HepG2 (cell line): Measurements from ENCODE around the gene N4BP2L1. TPM values are rescaled to one million over a fixed set of nuclear protein-coding genes. Genes with fewer than 3 reads are reported as not detected.

Source experiments
- FLYWCH1 ChIP-seq: sonication (generic); formaldehyde crosslinking; IDR thresholded peaks from 2 replicates; pipeline ENCODE4 v1.8.1; 2023; ENCODE audit warnings: mild to moderate bottlenecking, missing genetic modification reagents
- FOXO1 ChIP-seq: sonication (generic); formaldehyde crosslinking; IDR thresholded peaks from 2 replicates; pipeline ENCODE4 v1.4.0; 2020; ENCODE audit warnings: missing genetic modification reagents
- HMGXB3 ChIP-seq: sonication (generic); formaldehyde crosslinking; IDR thresholded peaks from 2 replicates; pipeline ENCODE4 v1.4.0; 2020; ENCODE audit warnings: missing genetic modification reagents, borderline replicate concordance
- NR2F6 ChIP-seq, 2 experiments: IDR thresholded peaks; 2 replicates each; pipeline ENCODE4 v1.6.1; 2016; ENCODE audit warnings: antibody characterized with exemption in 1 of 2, mild to moderate bottlenecking in 1 of 2
- ONECUT2 ChIP-seq: sonication (generic); formaldehyde crosslinking; IDR thresholded peaks from 2 replicates; pipeline ENCODE4 v1.4.0; 2020; ENCODE audit warnings: missing genetic modification reagents
- PHF5A ChIP-seq: IDR thresholded peaks from one replicate; pipeline ENCODE4 v1.6.1; 2018; ENCODE audit warnings: low read depth, missing genetic modification reagents; ENCODE audit not compliant: unreplicated experiment
- RXRA ChIP-seq: sonication (generic); formaldehyde crosslinking; IDR thresholded peaks from 2 replicates; pipeline ENCODE4 v1.5.1; 2020; ENCODE audit warnings: missing genetic modification reagents
- SOX5 ChIP-seq: IDR thresholded peaks from 2 replicates; pipeline ENCODE4 v1.6.1; 2016; ENCODE audit warnings: borderline replicate concordance
- TP53 ChIP-seq: sonication (generic); formaldehyde crosslinking; conservative IDR thresholded peaks from 2 replicates; pipeline ENCODE4 v1.4.0; 2020; ENCODE audit warnings: missing genetic modification reagents
- ZNF101 ChIP-seq: sonication (generic); formaldehyde crosslinking; IDR thresholded peaks from 2 replicates; pipeline ENCODE4 v1.4.0; 2020; ENCODE audit warnings: mild to moderate bottlenecking, low read depth, missing genetic modification reagents, borderline replicate concordance
- ZNF17 ChIP-seq: sonication (generic); formaldehyde crosslinking; IDR thresholded peaks from 2 replicates; pipeline ENCODE4 v1.5.0; 2020; ENCODE audit warnings: mild to moderate bottlenecking, missing genetic modification reagents
- ZNF180 ChIP-seq: sonication (generic); formaldehyde crosslinking; IDR thresholded peaks from 2 replicates; pipeline ENCODE4 v1.4.0; 2020; ENCODE audit warnings: low read depth, missing genetic modification reagents, borderline replicate concordance
- ZNF432 ChIP-seq: sonication (generic); formaldehyde crosslinking; IDR thresholded peaks from 2 replicates; pipeline ENCODE4 v1.5.0; 2020; ENCODE audit warnings: missing genetic modification reagents, mild to moderate bottlenecking, borderline replicate concordance
- polyA plus RNA-seq, 8 experiments: library from polyadenylated mRNA; depleted of rRNA in 3 of 8; stranded (reverse) in 7 of 8; unstranded in 1 of 8; fragments of >200 nt; fragmentation: Illumina TruSeq in 4 of 8; extraction: Trizol in 4 of 8; gene quantifications; 2 replicates each; pipeline versions ENCODE4 v1.2.1 to v1.2.3, GENCODE V29; 2011 to 2016; ENCODE audit warnings: low read depth in 4 of 8, missing spikeins in 1 of 8, mixed read lengths in 1 of 8; ENCODE audit not compliant: insufficient read depth in 1 of 8
- total RNA-seq, 5 experiments: library from RNA; depleted of rRNA; stranded (reverse); fragments of >200 nt; fragmentation: Illumina TruSeq; extraction: Trizol; gene quantifications; 2 replicates each; pipeline ENCODE4 v1.2.3, GENCODE V29; 2016; ENCODE audit warnings: low read depth in 1 of 5
- TF ChIP-seq, protein P1 (sequence below): sonication (generic); formaldehyde crosslinking; IDR thresholded peaks from 2 replicates; pipeline ENCODE4 v1.4.0; 2020; ENCODE audit warnings: missing genetic modification reagents, mild to moderate bottlenecking, borderline replicate concordance
- TF ChIP-seq, protein P2 (sequence below): sonication (generic); formaldehyde crosslinking; IDR thresholded peaks from 2 replicates; pipeline ENCODE4 v1.4.0; 2020; ENCODE audit warnings: low read depth, missing genetic modification reagents
- TF ChIP-seq, protein P3 (sequence below): sonication (generic); formaldehyde crosslinking; IDR thresholded peaks from 2 replicates; pipeline ENCODE4 v1.4.0; 2020; ENCODE audit warnings: mild to moderate bottlenecking, missing genetic modification reagents

The N4BP2L1 gene
- total and polyA plus RNA-seq, 2 of the 13 experiments (the other 11 are each of a cell fraction or from before 2014, with no cell fraction given) = 13.2 to 34.5 TPM

DNA sequence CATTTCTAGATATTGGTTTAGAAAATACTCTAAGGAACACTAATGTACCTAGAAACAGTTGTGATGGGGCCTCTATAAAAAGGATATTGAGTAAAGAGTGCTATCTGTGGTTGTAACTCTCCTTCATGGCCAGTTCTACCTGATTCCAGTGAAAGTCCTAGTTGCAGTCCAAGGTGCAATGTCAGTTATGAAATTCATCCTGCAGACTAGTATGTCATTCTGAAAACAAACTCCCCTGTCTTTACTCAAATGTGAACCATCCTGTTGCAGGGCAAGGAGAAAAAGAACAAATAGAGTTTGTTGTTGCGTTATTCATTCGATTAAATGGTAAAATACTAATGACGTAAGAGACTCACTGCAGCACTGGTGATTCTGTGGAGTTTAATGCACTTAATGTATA is 18.3 kb upstream of the N4BP2L1 start (continued):
- TF ChIP-seq, protein P1, sequence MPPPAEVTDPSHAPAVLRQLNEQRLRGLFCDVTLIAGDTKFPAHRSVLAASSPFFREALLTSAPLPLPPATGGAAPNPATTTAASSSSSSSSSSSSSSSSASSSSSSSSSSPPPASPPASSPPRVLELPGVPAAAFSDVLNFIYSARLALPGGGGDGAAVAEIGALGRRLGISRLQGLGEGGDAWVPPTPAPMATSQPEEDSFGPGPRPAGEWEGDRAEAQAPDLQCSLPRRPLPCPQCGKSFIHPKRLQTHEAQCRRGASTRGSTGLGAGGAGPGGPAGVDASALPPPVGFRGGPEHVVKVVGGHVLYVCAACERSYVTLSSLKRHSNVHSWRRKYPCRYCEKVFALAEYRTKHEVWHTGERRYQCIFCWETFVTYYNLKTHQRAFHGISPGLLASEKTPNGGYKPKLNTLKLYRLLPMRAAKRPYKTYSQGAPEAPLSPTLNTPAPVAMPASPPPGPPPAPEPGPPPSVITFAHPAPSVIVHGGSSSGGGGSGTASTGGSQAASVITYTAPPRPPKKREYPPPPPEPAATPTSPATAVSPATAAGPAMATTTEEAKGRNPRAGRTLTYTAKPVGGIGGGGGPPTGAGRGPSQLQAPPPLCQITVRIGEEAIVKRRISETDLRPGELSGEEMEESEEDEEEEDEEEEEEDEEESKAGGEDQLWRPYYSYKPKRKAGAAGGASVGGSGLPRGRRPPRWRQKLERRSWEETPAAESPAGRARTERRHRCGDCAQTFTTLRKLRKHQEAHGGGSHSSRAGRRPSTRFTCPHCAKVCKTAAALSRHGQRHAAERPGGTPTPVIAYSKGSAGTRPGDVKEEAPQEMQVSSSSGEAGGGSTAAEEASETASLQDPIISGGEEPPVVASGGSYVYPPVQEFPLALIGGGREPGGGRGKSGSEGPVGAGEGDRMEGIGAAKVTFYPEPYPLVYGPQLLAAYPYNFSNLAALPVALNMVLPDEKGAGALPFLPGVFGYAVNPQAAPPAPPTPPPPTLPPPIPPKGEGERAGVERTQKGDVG (CRISPR knock-in tag) = no peak
- no peak for TF ChIP-seq ZNF432 (CRISPR knock-in tag)
- TF ChIP-seq, protein P2, sequence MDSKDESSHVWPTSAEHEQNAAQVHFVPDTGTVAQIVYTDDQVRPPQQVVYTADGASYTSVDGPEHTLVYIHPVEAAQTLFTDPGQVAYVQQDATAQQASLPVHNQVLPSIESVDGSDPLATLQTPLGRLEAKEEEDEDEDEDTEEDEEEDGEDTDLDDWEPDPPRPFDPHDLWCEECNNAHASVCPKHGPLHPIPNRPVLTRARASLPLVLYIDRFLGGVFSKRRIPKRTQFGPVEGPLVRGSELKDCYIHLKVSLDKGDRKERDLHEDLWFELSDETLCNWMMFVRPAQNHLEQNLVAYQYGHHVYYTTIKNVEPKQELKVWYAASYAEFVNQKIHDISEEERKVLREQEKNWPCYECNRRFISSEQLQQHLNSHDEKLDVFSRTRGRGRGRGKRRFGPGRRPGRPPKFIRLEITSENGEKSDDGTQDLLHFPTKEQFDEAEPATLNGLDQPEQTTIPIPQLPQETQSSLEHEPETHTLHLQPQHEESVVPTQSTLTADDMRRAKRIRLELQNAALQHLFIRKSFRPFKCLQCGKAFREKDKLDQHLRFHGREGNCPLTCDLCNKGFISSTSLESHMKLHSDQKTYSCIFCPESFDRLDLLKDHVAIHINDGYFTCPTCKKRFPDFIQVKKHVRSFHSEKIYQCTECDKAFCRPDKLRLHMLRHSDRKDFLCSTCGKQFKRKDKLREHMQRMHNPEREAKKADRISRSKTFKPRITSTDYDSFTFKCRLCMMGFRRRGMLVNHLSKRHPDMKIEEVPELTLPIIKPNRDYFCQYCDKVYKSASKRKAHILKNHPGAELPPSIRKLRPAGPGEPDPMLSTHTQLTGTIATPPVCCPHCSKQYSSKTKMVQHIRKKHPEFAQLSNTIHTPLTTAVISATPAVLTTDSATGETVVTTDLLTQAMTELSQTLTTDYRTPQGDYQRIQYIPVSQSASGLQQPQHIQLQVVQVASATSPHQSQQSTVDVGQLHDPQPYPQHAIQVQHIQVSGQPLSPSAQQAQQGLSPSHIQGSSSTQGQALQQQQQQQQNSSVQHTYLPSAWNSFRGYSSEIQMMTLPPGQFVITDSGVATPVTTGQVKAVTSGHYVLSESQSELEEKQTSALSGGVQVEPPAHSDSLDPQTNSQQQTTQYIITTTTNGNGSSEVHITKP (CRISPR knock-in tag) = peak; percentile 87
- TF ChIP-seq FOXO1 (CRISPR knock-in tag) = peak; percentile 47; the same call in 1 of the 2 replicates
- no peak for TF ChIP-seq ZNF17
- TF ChIP-seq PHF5A = no peak
- no peak for TF ChIP-seq ONECUT2 (CRISPR knock-in tag)
- TF ChIP-seq, protein P3, sequence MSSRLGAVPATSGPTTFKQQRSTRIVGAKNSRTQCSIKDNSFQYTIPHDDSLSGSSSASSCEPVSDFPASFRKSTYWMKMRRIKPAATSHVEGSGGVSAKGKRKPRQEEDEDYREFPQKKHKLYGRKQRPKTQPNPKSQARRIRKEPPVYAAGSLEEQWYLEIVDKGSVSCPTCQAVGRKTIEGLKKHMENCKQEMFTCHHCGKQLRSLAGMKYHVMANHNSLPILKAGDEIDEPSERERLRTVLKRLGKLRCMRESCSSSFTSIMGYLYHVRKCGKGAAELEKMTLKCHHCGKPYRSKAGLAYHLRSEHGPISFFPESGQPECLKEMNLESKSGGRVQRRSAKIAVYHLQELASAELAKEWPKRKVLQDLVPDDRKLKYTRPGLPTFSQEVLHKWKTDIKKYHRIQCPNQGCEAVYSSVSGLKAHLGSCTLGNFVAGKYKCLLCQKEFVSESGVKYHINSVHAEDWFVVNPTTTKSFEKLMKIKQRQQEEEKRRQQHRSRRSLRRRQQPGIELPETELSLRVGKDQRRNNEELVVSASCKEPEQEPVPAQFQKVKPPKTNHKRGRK (CRISPR knock-in tag) = no peak
- TF ChIP-seq NR2F6 (IDR thresholded peaks at IDR 0.05) = no peak
- TF ChIP-seq NR2F6 (CRISPR knock-in tag; IDR thresholded peaks at IDR 0.05) = peak; percentile 54; the same call in 1 of the 2 replicates
- no peak for TF ChIP-seq TP53 (CRISPR knock-in tag)
- TF ChIP-seq SOX5 = peak; percentile 68
- TF ChIP-seq ZNF180 (CRISPR knock-in tag) = no peak
- TF ChIP-seq RXRA (CRISPR knock-in tag) = no peak
- TF ChIP-seq ZNF101 (CRISPR knock-in tag) = no peak
- TF ChIP-seq FLYWCH1 (CRISPR knock-in tag) = no peak
- peak; percentile 31; the same call in 1 of the 2 replicates for TF ChIP-seq HMGXB3 (CRISPR knock-in tag)
